Activated CD8-positive, alpha-beta memory T cell treated with anti-CD3 and anti-CD28 coated beads for 24 hours (primary cell): ENCODE measurements around the gene COL6A2.
"Not testable (repeated sequence)": the region's sequence is repeated elsewhere in the genome, so short reads cannot be mapped to it uniquely, and the experiment has no call there.

Experiments used
- DNase-seq: peaks from one replicate; pipeline ENCODE4 v3.0.0-alpha.2; 2020

Gene COL6A2

DNA sequence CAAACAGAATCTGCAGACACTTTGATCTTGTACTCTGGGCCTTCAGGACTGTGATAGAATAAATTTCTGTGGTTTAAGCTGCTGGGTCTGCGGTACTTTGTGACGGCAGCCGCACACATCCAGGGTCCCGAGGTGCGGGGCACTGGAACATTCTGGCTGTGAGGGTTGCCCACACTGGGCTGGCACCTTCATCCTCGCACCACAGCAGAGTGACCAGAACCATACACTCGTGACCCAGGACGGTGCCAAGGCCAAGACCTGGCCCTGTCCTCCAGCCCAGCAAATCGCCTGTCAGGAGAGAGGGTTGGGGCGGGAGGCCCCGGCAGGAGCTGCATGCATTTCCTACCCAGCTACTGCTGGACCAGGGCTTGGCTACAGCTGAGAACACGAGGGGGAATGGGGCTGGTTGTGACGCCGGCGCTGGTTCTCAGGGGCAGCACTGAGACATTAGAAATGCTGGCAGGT is 60.1 kb downstream of the COL6A2 start:
- DNase-seq: no peak

DNA sequence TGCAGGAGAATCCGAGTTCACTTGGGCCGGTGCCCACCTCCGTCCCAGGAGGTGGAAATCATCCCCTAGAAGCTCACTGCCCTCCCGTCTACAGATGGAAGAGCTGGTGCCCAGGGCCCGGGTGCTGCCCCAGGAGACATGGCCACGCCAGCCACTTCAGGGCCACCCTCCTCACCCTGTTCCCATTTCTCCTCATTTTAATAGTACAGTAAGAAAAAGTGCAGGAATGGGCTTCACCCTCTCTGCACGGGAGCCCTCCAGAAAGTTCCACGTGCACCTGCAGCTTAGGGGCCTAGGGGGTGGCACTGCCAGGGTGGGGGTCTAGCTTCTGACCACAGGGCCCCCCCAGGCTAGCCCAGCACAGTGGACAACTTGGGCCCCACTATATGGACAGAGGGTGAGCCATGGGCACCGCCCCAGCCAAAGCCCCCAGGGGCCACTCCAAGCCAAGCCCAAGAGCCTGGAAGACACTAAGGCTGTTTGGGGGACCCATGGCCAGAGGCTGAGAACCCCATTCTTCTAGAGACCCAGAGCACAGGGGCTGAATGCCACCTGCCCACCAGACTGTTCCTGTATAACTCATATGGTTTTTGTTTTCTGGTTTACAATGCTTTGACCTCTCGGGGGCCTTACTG is 60.9 kb downstream of the COL6A2 start:
- no peak for DNase-seq

GRCh38 chr21:46159390-46159789 is 61.5 kb downstream of the COL6A2 start:
- no peak for DNase-seq

- DNase-seq: no peak
Observed at GRCh38 chr21:46159841-46160656, 62.1 kb downstream of the COL6A2 start.

DNA sequence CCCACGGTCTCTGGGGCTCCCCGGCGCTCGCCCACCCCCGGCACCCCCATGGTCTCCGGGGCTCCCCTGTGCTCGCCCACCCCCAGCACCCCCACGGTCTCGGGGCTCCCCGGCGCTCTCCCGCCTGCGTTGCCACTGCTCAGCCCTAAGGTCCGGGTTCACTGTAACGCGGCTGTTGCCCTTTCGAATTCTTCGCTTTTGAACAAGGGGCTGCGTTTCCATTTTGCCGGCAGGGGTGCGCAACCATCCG is 62.7 kb downstream of the COL6A2 start:
- no peak for DNase-seq

DNA sequence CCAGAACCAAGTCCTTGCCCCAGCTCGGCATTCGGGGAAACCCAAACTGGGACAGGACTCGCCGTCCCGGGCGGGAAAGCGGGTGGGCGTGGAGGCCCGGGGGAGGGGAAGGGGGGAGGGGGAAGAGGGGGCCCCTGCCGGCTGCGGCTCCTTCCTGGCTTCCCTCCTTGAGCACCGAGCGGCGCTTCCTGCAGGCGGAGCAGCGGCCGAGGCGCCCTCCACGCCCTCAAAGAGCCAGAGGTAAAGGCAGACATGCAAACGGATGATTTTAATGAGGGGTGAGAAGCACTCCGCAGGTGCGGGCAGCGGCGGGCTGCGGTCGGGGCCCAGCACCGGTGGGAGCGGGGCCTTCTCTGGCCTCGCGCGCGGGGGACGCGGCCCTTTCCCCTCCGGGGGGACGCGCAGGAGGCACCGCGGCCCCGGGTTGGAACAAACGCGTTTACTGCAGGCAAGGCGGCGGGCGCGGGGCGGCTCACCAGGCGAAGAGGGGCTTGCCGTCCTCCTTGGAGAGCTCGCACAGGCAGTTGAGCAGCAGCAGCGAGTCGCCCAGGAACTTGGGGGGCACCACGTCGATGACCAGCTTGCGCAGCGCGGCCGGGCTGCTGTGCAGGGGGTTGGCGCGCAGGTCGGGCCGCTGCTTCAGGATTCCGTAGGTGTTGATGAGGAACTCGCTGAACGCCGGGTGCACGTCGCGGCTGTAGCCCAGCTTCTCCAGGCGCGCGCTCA is 63.2 kb downstream of the COL6A2 start:
- DNase-seq: no peak

GRCh38 chr21:46161633-46162592 is 64.0 kb downstream of the COL6A2 start:
- peak; percentile 44 for DNase-seq

- DNase-seq: no peak
Observed at GRCh38 chr21:46163380-46163779, 65.5 kb downstream of the COL6A2 start.

GRCh38 chr21:46165098-46165497 is 67.2 kb downstream of the COL6A2 start:
- DNase-seq: no peak

GRCh38 chr21:46168238-46168637 is 70.3 kb downstream of the COL6A2 start:
- DNase-seq: peak; percentile 37

DNA sequence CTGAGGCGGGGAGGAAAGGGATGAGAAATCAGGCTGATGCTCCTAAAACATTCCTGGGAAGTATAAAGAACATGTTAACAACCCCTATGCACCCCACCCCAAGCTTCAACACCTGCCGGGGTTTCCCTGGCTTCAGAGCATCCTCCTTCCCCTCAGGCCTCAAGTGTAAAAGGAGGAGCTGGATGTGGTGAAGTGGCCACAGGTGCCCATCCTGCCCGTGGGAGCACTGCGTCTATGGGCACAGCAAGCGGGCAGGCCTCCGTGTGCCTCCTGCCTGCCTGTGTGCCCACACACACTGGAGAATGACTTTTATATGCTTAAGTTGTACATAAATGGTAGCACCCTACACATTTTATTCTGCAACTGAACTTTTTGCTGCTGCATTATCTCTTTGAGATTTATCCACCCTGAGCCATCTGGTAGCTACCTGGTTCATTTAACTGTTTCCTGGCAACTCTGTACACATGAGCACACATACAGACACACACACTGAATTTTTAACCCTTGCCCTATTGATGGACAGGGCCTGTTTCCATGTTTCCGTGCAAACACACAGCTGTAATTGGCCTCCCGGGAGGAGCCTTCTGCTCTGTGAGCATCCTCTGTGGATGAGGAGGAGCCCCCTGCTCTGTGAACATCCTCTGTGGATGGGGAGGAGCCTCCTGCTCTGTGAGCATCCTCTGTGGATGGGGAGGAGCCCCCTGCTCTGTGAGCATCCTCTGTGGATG is 70.9 kb downstream of the COL6A2 start:
- peak; percentile 15 for DNase-seq

DNA sequence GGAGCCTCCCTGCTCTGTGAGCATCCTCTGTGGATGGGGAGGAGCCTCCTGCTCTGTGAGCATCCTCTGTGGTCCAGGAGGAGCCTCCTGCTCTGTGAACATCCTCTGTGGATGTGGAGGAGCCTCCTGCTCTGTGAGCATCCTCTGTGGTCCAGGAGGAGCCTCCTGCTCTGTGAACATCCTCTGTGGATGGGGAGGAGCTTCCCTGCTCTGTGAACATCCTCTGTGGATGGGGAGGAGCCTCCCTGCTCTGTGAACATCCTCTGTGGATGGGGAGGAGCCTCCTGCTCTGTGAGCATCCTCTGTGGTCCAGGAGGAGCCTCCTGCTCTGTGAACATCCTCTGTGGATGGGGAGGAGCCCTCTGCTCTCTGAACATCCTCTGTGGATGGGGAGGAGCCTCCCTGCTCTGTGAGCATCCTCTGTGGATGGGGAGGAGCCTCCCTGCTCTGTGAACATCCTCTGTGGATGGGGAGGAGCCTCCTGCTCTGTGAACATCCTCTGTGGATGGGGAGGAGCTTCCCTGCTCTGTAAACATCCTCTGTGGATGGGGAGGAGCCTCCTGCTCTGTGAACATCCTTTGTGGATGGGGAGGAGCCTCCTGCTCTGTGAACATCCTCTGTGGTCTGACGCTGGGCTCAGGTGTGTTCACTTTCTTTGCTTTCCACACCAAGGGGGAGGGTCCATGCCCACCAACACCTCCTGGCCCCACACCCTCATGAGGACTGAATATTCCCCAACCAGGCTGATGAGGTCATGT is 72.7 kb downstream of the COL6A2 start:
- peak; percentile 50 for DNase-seq

DNA sequence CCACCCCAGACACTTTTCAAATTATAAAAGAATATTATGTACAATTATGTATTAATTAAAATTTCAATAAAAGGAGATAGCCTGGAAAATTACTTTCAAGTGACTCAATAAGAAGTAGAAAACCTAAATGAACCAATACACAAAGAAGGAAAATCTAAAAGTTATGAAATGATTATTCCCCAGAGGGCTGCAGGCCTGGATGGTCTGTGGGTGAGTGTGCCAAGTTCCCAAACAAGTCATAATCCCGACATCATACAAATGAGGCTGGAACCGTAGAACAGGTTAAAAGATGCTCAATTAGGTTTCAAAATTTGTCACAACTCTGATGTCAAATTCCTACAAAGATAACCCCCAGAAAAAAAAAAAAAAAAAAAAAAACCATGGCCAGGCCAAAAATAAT is 73.7 kb downstream of the COL6A2 start:
- no peak for DNase-seq

DNA sequence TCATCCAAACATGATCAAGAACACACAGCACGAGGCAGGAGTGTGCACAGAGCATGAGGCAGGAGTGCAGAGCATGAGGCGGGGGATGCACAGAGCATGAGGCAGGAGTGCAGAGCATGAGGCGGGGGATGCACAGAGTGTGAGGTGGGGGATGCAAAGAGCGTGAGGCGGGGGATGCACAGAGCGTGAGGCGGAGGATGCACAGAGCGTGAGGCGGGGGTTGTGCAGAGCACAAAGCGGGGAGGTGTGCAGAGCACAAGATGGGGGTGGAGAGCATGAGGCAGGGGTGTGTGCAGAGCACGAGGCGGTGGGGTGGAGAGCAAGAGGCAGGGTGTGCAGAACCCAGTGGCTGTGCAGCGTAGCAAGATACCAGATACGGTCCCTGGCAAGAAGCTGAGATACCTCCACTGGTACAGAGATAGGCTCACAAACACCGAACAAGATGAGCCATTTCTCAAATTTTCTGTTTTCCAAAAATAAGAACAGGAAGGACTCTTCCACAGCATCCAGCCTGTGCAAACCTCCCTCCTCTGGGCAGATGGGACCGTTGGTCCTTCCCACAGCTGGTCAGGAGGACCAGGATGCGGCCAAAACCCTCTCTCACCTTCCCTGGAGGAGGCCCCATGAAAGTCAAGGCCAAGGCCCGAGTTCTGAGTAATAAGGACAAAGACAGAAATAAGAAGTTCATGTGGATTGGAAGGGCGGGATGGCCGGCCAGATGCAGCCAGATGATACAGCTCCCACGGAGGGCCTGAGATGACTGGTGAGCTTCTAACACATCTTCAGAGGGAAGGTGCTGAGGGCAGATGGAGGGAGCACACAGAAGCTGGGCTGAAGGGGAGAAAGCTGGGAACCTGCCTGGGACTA is 74.3 kb downstream of the COL6A2 start:
- peak; percentile 24 for DNase-seq

GRCh38 chr21:46172863-46173528 is 75.1 kb downstream of the COL6A2 start:
- DNase-seq: peak; percentile 40

GRCh38 chr21:46173573-46173972 is 75.7 kb downstream of the COL6A2 start:
- DNase-seq: peak; percentile 35

- DNase-seq: not testable (repeated sequence)
Observed at GRCh38 chr21:46176443-46177129, 78.7 kb downstream of the COL6A2 start.

- DNase-seq: no peak
Observed at GRCh38 chr21:46178961-46179360, 81.0 kb downstream of the COL6A2 start.
